Activated effector memory CD4-positive, alpha-beta T cell treated with anti-CD3 and anti-CD28 coated beads, Interleukin-2, amount 50 U/mL, for 16 hours (primary cell): ENCODE data around the gene FHIT.

Source experiments
- DNase-seq: peaks from one replicate; pipeline ENCODE4 v3.0.0-alpha.2; 2020

FHIT gene

DNA sequence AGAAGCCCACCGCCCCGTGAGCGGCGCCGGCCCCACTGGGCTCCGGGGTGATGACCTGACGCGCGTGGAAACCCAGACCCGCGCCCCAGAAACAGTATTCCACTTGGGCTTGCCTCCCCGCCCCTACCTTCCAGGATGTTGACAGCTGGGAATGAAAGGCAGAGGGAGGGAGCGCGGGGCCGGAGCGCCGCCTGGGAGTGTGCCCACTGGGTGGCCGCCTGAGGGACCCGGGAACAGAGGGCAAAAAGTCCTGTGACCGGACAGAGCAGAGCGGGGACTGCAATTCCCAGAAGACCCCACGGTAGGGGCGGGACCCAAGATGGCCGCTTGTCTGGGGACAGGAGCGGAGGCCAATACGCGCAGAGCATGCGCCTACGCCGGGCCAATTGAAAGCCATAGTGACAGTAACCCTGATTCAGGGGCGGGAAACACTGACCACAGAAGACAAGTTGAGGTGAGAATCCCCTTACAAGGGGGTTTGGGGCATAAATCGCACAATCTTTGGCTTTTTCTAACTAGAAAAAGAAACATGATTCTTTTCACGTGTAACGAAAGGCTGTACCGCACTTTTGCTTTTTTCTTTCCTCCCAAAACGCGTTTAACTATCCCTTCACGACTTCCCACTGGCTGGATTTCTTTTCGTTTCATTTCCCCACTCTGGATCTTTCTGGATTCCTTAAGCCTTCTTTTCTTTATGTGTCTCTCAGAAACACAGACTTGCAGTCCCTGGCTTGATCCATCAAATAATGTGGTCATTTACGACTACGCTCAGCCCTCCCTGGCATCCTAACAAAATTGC lies at the start of gene FHIT:
TSS of gene FHIT (minus strand) at position 279 of the 799 bp plus-strand sequence.
- peak; percentile 97 for DNase-seq

DNA sequence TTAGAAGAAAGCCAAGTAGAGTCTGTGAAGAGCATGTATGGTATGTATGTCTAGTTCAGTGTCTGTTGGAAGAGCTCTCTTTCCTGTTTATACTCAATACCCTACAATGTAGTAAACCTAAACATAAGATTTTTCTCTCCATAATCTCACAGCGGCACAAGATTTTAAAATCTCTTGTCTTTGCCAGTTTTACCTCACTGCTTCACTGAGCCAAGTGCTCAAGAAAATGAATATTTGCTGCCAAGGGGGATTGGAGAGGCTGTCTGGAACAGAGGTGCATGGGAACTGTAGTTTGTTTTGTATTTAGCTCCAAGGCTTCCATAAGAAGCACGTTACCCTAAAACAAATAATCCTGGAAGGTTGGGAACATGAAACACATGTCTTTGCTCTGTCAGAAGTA lies 49.5 kb upstream of the FHIT start:
- no peak for DNase-seq

DNA sequence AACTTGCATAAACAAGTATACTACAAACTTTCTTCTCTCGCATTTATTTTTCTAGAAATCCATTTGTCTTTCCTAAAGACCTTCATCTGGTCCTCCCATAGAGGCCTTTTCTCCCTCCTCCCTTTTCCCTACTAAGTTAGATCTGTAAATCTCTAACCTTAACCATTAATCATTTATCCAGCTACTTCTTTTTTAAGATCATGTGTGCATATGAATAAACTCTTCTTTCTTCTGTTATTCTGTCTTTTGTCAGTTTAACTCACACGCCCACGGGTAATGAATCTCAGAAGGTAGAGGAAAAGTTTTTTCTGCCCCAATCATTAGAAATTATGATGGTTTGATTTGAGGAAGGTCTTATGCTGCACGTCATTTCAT lies 48.7 kb upstream of the FHIT start:
- no peak for DNase-seq

DNA sequence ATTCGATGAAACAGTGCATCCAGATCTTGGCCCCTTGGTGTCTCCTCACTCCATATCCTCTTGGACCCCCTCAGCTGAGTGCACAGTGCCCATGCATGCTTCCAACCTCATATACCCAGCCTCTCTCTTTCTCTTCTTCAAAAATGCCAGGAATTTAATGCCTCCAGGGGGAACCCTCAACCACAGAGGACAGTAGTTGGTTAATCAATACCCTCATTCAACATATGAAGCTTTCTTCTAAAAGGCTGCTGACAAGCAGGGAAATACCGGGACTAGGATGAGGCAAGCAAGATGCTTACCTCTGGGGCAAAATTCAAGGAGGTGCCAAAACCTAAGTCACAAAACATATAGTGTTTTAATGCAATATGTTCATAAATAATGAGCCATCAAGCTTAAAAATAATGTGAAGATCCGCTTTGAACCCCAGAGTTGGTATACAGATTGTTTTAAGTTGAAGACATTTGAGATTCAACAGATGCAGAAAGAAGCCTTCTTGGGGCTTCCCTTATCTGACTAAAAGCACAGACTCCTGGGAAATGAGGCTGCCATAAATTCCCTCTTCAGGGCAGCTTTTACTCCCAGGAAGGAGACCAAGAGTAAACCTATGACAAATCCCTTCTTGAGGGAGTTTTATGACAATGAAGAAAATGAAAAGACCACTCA lies 48.2 kb upstream of the FHIT start:
- DNase-seq = no peak

DNA sequence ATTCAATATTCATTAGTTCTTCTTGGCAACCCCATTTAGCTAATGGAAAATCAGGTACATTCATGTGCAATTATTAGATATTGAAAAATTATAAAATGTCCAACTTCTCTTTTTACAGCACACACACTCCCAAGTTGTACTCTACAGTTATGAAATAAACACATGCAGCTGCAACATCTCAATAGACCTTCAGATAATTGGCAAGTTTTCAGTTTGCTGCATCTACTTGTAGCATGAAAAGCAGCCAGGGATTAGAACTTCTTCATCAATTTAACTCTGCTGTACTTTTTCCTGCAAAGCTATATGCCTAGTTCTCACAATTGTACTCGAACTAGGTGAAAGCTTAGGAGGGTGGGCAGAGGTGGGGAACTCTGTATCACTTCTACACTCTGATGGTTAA lies 46.6 kb upstream of the FHIT start:
- DNase-seq = no peak

DNA sequence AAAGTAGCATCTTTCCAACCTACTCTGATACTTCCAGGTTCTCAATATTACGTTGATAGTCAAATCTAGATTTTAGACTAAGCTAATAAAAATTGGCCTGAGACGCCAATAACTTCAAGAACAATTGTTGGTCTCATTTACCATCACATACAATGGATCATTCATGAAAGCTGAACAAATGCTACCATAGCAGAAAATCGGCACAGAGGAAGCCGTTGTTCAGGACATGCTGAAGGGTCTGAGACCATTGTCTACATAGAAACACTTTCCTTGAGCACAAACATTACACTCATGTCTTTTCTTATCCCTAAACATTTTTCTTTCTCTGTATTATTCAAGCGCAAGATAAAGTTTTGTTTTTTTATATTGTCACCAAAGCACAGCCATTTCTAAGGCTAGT lies 37.2 kb upstream of the FHIT start:
- DNase-seq = no peak

DNA sequence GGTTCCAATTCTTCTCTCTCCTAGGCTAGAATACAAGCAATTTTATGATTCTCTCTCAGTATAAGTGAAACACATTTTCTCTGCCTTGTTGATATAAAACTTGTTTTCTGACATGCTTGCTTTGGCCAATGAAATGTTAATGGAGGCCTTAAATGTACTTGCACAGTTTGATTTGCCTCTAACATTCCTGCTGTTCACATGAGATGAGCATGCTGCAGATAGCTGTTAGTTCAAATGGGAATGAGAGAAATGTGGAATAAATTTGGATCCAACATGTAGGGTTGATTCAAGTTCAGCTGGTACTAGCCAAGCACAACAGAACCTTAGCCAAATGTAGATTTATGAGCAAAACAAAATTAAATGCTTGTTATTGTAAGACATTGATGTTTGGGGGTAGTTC lies 32.6 kb upstream of the FHIT start:
- no peak for DNase-seq

DNA sequence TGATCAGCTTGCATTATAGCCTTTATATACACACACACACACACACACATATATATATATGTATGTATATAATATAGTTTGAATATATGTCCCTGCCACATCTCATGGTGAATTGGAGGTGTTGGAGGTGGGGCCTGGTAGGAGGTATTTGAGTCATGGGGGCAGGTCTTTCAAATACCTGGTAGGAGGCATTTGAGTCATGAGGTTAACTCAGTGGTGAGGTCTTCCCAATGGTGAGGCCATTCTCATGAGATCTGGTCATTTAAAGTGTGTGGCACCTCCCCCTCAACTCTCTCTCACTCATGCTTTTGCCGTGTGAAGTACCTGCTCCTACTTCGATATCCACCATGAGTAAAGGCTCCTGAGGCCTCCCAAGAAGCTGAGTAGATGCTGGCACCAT lies 27.5 kb upstream of the FHIT start:
- no peak for DNase-seq

DNA sequence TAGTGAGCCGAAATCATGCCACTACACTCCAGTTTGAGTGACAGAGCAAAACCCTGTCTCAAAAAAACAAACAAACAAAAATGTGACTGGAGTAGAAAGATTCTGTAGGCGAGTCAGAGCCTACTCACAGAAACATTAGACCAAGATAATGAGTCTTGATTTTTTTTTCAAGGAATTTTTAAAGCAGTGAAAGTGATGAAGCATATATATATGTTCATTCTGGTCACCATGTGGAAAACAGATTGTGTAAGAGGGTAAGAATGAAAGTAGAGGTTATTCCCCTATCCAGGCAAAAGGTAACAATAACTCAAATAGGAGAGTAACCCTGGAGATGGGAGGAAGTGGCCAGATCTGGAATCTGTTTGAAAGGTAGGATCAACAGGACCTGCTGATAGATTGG lies 26.2 kb upstream of the FHIT start:
- no peak for DNase-seq

DNA sequence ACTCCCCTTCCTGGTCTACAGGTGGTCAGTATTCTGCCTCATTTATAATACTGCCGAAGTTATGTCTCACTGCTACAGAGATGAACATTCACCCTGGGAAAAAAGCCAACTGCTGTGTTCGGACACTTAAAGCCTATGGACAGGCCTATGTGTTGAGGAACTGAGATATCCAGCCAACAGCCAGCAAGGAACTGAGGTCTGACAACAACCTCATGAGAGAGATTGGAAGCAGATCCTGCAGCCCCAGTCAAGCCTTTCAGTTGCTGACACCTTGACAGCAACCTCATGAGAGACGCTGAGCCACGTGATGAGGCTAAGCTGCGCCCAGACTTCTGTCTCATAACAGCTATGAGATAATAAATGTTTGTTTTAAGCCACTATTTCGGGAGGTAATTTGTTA lies 18.2 kb upstream of the FHIT start:
- no peak for DNase-seq

DNA sequence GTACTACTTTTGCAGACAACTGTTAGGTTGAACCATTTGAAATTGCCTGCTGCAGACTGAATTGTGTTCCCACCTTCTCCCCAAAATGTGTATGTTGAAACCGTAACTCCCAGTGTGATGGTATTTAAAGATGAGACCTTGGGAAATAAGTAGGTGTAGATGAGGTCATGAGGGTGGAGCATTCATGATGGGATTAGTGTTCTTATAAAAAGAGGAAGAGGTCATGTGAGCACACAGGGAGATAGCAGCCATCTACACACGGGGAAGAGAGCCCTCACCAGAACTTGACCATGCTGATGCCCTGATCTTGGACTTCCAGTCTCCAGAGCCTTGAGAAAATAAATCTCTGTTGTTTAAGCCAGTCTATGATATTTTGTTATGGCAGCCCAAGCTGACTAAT lies 17.4 kb upstream of the FHIT start:
- no peak for DNase-seq

DNA sequence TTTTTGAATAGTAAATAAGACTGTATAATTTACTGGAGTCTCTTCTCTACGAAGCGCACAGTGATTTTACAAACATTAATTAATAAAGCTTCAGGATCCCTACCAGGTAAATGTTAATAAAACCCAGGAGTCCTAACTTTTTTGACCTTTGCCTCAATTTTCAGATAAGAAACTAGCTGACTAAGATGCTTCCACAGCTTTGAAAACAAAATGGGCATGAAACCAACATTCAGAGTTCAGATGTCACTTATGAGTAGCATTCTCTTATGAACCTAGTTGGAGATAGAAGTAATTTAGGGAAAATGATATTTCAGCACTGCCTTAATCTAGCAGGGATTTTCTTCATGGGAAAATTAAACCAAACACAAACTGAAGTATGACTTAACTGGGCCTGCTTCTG lies 13.0 kb upstream of the FHIT start:
- no peak for DNase-seq

DNA sequence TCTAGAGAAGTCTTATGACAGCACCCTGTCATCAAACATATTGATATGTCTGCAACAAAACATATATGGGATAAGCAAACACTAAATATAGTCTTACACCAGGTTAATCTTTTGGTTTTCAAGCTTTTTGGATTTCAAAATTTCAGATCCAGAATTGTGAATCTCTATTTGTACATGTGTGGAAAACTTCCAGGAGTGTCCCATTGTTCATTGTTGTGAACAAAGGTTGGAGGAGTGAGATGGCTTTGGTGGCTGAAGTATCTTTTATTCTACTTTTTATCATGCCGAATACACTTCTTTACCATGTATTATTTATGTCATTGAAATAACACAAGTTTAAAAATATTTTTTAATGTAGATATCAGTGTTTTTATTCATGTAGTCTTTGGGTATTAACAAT lies 5.9 kb upstream of the FHIT start:
- DNase-seq = no peak

DNA sequence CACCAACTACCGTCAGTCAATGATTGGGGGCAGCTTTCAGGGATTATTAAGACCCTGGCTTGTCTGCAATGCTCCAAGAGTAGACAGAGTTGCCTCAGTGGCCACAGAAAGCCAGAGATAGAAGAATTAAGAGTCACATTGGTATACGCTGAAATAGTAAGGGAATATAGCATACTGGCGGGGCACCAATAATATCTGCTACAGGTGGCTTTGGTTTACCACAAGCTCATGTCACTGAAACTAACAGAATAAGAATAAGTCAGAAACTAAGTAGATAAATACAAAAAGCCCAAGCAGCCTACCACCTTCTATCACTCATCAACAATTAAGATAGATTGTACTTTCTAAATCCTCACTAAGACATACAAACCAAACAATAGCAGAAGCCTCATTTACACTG lies 2.5 kb upstream of the FHIT start:
- no peak for DNase-seq

DNA sequence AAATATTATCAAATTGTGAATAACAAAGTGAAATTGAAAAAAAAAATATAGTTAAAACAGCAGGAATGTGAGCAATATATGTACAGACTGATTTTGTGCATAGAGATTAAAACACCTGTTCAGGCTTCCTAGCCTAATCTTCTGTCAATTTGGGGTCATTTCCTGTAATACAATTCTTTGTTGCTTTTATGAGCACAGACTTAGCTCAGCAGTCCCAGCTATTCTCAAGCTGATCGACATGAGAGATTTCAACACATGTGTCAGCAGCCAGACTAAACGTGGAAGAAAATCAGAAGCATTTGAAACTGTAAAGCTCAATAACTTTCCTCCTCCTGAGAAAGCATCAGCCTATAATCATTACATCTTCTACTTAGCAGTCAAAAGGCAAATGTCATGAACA lies 1.6 kb upstream of the FHIT start:
- no peak for DNase-seq

DNA sequence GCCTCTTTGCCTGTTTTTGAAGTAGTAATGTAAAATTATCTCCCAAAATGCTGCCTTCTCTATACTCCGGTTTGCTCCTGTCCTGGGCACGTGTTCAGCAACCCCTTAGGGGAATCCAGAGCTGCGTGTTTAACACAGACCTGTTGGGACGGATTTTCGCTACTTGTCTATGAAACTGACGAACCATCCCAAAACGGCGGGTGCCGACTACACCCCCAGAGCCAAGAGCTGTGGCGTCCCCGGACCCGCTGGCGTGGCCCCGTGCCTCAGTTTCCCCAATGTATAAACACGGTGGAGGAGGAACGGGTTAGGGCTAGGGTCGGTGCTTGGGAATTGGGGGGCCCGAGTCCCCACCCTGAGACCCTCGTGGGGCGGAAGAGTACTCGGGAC lies 473 bp downstream of the FHIT start:
- peak; percentile 62 for DNase-seq

DNA sequence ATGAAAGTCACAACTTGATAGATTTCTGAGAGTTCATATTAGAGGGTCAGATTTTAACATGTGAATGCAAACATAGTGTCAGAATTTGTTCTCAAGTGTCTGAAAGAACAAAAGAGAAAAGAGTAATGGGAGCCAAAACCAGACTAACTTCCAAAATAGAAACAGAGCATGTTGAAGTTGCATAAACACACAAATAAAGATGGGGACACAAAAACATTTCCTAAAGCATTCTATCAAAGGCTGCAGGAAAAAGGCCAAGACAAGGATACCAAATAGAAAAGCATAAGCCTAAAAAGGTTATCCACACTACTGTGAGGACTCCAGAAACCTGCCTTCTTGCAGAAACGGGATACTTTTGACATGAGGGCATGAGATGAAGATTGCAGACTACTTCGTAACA lies 2.8 kb downstream of the FHIT start:
- DNase-seq = no peak

DNA sequence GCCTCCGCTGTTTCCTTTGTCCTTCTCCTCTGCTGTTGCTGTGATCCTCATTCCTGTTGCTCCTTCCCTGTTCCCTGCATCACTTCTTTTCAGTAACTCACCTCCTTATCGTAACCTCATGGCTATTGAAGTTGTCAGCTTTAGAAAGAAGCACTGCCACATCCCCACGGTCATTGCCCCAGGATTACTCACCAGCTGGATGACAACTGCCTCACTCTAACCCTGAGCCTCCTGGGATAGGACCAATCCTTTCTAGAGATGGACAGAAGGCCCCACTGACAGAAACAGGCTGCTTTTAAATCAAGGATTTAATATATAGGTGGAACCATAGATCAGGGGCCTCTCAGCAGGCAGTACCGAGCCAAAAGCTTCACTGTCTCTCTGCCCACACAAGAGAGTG lies 4.1 kb downstream of the FHIT start:
- no peak for DNase-seq

DNA sequence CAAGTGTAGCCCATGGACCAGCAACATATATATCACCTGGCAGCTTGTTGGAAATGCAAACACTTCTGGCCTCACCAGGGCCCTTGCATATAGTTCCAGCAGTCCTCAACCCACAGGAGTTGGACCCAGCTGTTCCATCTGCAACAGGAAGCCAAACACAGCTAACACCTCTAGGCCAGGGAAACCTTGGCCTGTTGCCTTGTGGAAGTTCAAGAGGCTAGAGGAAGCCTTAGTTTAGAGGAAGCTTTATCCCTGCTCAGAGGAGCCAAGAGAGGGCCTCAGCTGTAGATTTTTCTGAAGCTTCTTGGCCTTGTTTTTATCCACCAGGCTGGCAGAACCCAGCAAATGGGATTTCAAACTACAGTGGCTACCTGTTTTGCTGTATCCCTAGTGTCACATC lies 11.4 kb downstream of the FHIT start:
- DNase-seq = no peak

DNA sequence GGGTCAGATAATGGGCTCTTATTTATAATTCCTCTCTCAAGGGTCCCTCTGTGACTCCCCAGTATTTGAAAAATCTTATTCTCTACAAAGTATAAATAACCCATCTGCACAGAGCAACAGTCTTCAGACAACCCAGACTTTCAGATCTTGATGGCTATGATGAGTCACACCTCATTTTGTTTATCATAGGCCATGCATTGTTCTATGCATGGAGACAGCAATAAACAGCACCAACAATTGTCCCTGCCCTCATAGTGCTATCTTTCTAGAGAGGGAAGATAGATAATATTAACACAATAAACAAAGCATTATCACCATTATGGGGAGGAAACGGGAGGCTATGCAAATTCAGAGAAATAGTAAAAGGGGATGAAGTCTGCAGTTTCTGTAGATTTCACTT lies 13.4 kb downstream of the FHIT start:
- no peak for DNase-seq

DNA sequence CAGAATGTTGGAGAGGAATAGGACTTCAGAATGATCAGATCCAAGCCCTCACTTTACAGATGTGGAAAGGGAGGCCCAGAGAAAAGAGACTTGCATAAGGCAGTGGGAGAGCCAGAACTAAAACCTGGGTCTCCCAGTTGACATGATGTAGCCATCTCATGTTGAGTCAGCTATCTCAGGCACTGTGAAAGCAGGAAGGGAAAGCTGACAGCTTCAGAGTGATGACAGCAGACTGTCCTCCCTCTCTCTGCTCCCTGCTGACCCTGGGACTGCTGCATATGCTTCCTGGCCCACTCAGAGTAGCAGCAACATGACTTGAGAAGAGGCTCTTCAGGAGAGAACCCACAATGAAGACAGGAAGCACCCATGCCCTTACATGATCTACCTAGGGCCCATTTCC lies 14.7 kb downstream of the FHIT start:
- no peak for DNase-seq

DNA sequence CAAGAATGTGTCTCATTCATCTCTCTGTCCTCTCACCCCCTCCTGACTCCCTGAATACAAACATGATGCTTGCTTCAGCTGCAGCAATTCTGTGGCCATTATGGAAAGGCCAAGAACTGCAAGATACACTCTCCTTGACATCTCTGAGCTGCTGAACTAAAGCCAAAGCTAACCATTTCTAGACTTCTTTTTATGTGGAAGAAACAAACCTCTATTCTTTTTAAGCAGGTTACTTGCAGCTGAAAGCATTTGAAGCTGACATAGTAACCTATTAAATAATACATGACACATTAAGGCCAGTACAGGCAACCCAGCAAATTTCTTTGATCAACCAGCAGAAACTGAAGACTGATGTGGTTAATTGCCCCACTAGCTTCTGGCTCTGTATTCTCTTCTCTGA lies 17.5 kb downstream of the FHIT start:
- no peak for DNase-seq

DNA sequence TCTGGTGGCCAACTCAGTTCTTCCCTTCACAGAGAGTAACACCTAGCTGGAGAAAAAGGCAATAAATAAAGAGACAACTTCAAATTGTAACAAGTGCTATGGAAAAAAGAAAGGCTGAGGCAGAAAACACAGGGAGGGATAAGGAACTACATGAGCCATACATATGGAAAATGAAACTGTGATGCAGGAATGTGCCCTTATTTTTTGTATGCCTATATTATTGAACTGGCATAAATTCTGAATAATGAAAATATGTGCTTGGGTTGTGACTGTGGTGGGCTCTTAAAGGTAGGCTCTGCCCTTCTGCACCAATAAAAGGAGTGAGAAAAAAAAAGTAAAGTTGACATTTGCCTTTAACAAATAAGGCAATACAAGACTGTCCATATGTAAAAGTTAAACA lies 19.6 kb downstream of the FHIT start:
- no peak for DNase-seq

DNA sequence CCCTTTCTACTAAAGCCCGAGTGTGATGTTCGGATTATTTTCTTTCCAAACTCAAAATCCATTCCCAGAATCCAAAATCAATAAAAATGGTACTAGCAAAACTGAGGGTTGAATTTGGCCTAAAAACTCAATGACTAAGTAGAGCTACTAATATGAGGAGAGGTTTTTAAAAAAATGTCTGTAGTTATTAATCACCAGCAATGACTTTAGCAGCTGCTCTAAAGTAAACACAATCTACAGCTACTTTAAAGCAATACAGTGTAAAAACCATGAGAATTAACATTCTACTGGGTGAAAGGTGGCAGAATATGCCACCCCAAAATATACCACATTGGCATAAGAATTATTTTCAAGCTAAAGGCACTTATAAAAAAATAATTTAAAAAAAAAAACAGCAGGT lies 23.5 kb downstream of the FHIT start:
- DNase-seq = no peak

DNA sequence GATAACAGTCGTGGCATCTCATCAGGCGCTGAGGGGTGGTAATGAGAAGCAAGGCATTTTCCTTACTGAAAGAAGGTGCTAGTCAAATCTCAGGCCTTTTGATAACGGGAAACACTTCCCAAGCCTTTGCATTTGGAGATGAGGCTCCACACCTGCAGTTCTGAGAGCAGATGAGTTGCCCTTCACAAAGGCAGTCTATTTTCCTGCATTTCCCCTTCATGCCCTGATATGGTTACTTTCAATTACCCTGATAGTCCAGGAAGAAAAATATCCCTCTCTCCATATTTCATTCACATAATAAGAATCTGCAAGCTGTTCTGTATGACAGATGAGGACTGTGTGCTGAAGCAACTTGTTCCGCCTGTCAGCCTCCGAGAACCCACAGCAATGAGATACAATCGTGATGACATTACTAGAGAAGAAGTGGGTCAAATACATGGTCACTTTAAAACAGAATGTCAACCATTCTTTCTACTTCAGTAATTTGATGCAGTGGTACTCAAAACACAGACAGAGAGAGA lies 25.0 kb downstream of the FHIT start:
- DNase-seq = no peak
